DMS114 treated with DMSO at 0.1 percent for 48 hours (cell line): ENCODE data around the gene SFPQ.
"Not testable (repeated sequence)": the region's sequence is repeated elsewhere in the genome, so short reads cannot be mapped to it uniquely, and the experiment has no call there.

Experiments used
- DNase-seq: peaks from one replicate; lab custom pipeline; 2025; ENCODE audit not compliant: unreplicated experiment; lab: John Stamatoyannopoulos, UW

Gene SFPQ

GRCh38 chr1:35143737-35144508 is 49.0 kb downstream of the SFPQ start:
- DNase-seq, result no peak

GRCh38 chr1:35142728-35143127 is 50.2 kb downstream of the SFPQ start:
- DNase-seq, result not testable (repeated sequence)

- not testable (repeated sequence) for DNase-seq
Measured at GRCh38 chr1:35142294-35142693, 50.7 kb downstream of the SFPQ start.

- not testable (repeated sequence) for DNase-seq
Measured at GRCh38 chr1:35137590-35137989, 55.4 kb downstream of the SFPQ start.

GRCh38 chr1:35136780-35137179 is 56.2 kb downstream of the SFPQ start:
- no peak for DNase-seq
